Measurements from ENCODE around the gene ABTB2. TPM values are rescaled to one million over a fixed set of nuclear protein-coding genes. Genes with fewer than 3 reads are reported as not detected.

Gene ABTB2
- total RNA-seq, 1 donor: 1.6 TPM

DNA sequence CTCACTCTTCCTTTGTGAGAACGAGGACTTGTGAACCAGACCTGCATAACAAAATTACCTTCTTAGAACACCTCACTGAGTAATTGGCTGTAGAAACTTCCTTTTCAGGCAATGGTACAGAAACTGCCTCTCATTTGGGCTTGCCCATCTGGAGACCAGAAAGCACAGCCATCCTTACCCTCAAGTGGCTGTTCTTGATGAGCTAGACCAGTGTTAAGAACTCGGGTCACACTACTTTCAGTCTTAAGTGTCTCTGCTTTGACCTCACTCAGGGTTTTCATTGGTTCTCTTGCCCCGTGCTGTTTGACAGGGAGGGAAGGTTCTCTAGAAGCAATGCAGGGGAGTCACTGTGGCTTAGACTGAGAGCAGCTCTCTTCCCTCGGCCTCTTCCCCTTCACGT is 223.0 kb downstream of the ABTB2 start:
- no peak for DNase-seq (ENCODE audit: low read depth in 2 of 3, low spot score in 2 of 3)

DNA sequence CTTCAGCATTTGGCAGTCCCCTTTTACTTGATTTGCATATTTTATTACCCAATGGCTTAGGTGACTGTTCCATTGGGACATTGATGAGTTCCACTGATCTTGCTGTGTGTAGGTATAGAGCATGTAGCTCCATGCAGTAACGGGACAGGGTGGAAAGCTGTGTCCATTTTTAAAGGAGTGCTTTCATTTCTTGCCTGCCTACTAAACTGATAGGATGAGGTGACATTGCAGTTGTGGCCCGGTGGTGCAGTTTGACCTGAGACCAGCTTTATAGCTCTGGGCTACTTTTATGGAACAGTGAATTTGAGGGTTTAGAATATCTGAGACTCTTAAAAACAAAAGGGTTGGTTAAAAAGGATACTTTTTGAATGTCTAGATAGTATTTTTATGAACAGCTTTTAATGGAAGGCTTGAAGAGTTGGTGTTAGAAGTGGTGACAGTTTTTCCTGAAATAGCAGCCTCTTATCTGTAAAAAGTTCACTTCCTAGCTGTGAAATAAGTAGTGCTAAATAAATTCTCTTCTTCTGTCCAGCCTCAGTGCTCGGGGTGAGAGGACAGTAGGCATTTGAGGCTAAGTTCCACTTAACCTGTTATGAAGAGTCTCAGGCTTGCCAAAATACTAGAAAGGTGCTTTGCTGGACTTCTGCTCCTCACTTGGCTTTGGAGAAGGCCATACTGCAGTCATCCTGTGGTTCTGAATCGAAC is 225.4 kb downstream of the ABTB2 start:
- DNase-seq (ENCODE audit: low read depth in 2 of 3, low spot score in 2 of 3): no peak

DNA sequence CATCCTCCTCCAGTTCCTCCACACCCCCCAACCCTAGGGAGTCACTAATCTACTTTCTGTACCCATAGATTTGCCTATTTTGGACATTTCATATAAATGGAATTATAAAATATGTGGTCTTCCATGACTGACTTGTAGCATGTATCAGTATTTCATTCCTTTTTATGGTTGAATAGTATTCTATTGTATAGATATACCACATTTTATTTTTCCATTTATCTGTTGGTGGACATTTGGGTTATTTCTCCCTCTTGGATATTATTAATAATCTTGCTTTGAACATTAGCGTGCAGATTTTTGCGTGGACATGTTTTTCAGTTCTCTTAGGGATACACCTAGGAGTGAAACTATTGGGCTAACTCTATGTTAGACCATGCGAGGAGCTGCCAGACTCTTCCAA is 229.0 kb downstream of the ABTB2 start:
- no peak for DNase-seq (ENCODE audit: low read depth in 2 of 3, low spot score in 2 of 3)

DNA sequence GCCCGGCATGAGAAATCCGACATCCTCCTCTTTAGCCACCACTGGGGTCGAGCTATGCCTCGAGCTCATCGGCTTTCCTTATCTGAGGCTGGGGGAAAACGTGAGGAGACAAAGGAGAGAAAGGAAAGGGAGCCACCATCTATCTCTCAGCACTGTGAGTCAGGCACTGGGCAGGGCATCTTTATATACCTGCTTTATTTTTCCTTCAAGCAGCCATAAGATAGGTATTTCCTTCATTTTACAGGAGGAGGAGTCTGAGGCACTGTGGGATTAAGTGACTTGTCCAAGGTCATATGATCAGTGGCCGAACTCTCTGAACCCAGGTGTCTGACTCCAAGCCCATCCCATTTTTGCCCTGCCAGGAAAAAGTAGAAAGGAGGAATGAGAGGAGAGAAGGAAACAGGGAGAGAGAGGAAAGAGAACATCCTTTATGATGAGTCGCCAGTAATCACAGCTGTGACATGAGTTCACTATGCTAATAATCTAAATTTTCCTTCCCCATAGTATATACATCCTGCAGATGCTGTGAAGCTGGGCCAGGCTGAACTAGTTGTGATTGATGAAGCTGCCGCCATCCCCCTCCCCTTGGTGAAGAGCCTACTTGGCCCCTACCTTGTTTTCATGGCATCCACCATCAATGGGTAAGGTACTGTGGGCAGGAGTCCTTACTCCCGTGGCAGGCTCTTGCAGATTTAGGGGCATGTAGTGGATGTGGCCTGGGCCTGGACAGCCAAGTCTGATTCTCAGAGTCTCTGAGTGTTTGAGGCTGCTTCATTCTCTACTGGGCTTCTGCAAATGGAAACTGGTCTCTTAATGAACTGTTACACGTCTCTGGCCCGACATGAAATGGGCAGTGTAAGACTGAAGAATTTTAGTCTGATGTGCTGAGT is 230.6 kb downstream of the ABTB2 start:
- no peak for DNase-seq (ENCODE audit: low read depth in 2 of 3, low spot score in 2 of 3)

DNA sequence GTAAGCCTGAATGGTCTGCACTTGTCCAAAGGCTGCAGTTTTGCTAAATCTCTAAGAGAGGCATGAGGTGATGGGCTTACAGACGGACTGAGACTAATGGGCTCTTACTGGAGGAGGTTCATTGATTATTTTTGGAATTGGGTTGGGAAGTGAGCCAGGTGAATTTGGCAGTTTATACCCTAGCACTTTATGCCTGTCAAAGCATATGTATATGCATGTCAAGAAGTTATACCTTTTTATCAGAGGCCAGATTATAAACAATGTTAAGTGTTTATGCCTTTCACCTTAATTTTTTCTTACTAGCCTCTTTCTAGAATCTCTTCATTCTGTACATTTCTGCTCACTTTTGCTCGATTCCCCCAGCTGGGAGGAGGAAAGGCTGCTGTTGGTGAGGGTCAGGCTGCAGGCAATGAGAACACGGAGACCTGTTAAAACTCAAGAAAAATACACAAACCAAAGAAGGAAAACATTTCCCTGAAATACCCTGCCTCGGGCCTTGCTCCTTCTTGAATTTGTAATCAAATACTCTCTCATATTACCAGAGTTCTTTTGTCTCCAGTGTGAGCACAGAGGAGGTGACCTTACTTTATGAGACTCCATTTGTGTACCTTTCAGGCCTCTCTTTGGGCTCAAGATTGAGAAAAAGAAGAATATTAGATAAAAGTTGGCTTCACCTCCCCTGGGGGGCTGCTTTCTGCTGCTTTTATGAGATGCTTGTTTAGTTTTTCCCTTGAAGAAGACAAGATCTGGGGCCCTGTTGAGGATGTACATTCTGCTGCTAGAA is 232.7 kb downstream of the ABTB2 start:
- no peak for DNase-seq (ENCODE audit: low read depth in 2 of 3, low spot score in 2 of 3)

DNA sequence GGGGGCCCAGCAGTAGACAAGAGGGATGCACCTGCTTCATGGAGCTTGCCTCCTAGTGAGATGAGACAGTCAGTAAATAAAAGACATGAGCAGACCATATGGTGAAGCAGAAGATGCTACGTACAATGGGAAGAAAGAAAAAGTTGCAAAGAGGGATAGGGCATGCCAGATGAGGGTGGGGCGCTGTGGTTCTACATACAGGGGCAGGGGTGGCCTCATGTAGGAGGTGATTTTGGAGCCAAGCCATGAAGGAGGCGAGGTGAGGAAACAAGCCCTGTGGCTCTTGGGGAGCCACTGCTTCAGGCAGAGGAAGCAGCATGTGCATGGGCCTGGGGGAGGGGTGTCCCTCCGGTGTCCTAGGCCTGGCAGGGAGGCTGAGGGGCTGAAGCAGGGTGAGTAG is 237.2 kb downstream of the ABTB2 start:
- no peak for DNase-seq (ENCODE audit: low read depth in 2 of 3, low spot score in 2 of 3)

DNA sequence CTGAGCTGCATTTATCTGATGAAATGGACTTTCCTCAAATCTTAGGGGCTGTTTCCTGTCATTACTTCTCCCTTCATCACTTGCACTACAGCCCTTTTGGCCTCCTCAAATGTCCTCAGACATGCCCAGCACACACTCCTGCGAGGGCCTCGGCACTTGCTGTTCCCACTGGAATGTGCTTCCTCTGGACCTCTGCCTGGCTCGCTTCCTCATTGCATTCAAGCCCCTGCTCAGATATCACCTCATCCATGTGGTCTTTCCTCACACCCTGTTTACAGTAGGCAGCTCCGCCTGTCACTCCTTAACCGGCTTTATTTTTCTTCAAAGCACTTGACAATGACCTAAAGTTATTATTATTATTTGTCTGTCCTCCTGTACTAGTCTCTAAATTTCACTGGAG is 243.3 kb downstream of the ABTB2 start:
- no peak for DNase-seq (ENCODE audit: low read depth in 2 of 3, low spot score in 2 of 3)

DNA sequence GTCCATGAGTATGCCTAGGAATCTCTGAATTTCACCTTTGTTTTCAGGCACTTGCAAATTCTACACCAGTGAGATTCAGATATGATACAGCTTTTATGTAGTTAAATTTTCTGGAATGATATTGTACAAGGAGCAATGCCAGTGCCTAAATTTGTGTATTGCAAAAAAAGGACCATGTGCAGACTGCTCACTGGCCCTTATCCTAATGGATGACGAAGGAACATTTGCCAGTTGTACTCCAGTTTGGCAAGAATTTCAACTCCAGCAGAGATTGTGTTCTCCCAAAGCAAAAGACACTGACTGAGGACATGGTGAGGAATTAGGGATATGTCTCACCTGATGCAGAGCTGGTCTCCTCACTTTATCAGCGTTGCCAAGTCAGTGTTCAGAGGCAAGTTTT is 243.8 kb downstream of the ABTB2 start:
- no peak for DNase-seq (ENCODE audit: low read depth in 2 of 3, low spot score in 2 of 3)

DNA sequence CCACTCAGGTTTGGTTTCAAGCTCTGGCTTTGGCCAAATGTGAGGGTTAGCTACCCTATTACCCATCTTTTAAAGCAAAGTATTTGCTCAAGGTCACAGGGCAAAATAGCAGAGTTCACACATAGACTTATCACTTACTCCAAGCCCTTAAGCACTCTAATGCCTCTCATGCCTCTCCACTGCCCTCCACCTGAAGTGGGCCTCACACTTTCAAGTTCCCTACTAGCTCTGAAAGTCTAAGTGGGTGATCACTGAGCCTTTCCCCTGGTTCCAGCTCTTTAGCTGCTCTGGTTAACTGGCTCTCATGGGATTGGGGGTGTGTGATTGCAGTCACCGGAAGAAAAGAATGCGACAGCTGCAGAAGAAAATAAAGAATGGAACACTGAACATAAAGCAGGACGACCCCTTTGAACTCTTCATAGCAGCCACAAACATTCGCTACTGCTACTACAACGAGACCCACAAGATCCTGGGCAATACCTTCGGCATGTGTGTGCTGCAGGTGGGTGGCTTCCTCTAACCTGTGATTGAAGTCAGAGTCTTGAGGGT is 246.0 kb downstream of the ABTB2 start:
- no peak for DNase-seq (ENCODE audit: low read depth in 2 of 3, low spot score in 2 of 3)

DNA sequence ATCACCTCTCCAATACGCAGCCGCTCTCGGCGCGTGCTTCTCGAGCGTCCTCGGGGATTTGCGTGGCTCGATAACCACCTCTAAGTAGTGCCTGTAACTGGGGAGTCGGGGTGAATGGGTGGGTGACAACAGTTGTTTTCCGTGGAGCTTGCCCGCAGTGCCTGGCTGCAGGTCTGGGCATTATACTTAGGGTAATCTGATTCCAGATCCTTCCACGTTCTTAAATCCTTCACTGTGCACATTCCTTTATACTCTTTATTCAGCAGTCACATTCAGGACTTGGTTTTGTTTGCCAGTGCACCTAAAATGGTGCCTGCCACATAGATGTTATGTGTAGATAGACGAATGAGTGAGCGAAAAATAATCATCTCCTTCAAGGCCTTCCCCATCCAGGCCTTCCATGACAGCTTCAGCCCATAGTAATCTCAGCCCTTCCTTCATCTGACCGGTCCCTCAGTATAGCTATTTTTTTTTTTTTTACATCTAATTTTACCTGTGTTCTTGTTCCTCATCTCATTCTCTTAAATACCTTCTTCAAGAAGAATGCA is 251.8 kb downstream of the ABTB2 start:
- DNase-seq (ENCODE audit: low read depth in 2 of 3, low spot score in 2 of 3): peak in 2 of 3 donors; percentile 15 to 48

DNA sequence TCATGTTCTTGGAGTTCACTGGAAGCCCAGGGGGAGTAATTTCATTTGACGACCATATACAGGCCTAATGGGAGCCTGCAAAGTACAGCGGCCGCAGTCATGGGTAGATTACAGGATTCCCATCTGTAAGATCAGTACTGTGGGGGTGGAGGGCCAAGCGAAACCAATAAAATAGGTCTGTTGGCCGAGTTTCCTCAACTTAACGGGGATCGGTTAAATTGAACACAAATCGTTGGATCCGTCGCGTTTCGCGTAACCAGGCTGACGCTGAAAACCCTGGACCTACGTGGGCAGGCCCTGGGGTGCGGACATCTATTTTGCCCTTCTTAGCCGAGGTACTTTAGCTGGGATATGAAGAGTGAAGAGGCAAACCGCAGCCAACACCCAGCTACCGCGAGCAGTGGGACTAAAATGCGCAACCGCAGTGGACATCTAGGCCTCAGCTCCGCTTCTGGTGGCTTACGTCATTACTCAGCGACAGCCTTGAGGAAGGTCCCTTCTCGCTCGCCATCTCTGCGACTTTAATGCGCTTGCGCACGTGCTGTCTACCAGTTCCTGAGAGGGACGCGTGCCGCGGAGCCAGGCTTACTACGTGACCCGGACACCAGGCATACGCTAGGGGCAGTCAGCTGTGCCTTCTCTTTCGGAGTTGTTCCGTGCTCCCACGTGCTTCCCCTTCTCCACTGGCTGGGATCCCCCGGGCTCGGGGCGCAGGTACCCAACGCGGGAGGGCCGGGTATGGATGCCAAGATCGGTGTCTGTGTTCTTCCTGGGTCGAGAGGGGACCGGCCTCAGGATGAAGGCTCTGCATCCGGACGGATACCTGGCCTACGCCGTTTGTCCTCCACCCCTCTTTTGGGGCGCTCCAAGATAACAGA is 252.5 kb downstream of the ABTB2 start, which contains the start of gene NAT10:
TSS of gene NAT10 (plus strand) at position 551 of the 878 bp plus-strand sequence. CDS start 2,597 bp downstream, outside the sequence.
- peak; percentile 97 to 99 (median 99) for DNase-seq (ENCODE audit: low read depth in 2 of 3, low spot score in 2 of 3)

DNA sequence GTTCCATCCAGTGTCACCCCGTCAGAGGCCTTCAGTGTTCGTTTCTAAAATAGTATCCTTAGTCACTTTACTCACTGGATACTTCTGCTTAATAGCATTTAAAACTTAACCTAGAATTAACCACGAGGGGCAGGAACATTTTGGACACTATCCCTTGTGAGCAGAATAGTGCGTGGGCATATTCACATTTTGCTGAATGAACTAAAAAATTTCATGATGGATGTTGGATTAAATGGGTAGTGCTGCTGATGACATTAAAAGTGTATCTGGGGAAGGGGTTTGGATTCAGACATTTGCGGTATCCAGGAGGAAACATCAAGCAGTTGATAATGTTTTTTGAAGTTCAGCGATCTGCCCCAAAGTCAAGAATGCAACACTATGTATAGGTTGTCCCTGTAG is 253.1 kb downstream of the ABTB2 start:
- no peak for DNase-seq (ENCODE audit: low read depth in 2 of 3, low spot score in 2 of 3)

Small RNA genes within 50 kb of the gene (small RNA-seq; reads per million reads assigned to genes)
- not detected for gene AL035079.1
- not detected for gene RF00019

Other genes with a start within 250 kb of the ABTB2 start
- gene CAT, start 80.9 kb upstream of the ABTB2 start, total RNA-seq: 614 TPM
- not detected for gene ELF5, start 155.8 kb upstream of the ABTB2 start, total RNA-seq